ENCODE measurements around the gene PAK4.

DNA sequence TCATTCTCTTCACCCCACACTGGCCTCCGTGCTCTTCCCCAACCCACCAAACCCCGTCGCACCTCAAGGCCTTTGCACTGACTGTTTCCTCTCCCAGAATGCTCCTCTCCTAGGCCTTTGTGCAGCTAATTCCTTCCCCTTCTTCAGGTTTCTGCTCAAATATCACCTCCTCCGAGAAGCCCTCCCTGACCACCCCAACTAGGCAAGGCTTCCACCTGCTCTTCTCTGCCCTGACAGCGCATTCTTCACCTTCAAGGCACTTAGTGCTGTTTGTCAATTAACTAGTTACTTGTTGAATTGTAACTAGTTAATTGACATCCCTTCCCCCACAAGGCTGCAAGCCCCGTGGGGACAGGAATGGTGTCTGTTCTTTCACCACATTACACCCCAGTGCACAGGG is 63.4 kb downstream of the PAK4 start:
- TF ChIP-seq CTCF (IDR thresholded peaks at IDR 0.05; ENCODE audit: low read depth, low read length) = no peak
- no peak for TF ChIP-seq POLR2A (IDR thresholded peaks at IDR 0.05; ENCODE audit: extremely low read depth, insufficient read length)

Measured in NB4 (cell line).